ENCODE results near the gene RNASE11. TPM values are rescaled to one million over a fixed set of nuclear protein-coding genes. Genes with fewer than 3 reads are reported as not detected.
"Not testable (repeated sequence)": the region's sequence is repeated elsewhere in the genome, so short reads cannot be mapped to it uniquely, and the experiment has no call there.

The RNASE11 gene
- total RNA-seq, 1 donor from 2014 or later, result not detected

DNA sequence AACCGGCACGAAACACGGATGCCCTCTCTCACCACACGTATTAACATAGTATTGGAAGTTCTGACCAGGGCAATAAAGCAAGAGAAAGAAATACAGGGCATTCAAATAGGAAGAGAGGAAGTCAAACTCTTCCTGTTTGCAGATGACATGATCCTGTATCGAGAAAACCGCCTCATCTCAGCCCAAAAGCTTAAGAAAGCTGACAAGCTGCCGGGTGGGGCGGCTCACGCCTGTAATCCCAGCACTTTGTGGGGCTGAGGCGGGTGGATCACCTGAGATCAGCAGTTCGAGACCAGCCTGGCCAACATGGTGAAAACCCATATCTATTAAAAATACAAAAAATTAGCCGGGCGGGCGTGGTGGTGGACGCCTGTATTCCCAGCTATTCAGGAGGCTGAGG, 36.0 kb upstream of the RNASE11 start:
- Mint-ChIP-seq H3K9me3 (no peaks in the 10 kb centered on the region), H3K36me3 (ENCODE audit: low read depth) (peaks cover 10% of the 10 kb centered on the region), H3K4me1 (ENCODE audit: low read depth) (peaks cover 73% of the 10 kb centered on the region), H3K27ac (peak overlapping the region; percentile 10), H3K27me3 (ENCODE audit: insufficient read depth) (peaks cover 45% of the 10 kb centered on the region), H3K4me3 (peak overlapping the region; percentile 77)
- no peak for DNase-seq (ENCODE audit: low spot score)
- intact Hi-C loops (cut with micrococcal nuclease), result no loop called here

DNA sequence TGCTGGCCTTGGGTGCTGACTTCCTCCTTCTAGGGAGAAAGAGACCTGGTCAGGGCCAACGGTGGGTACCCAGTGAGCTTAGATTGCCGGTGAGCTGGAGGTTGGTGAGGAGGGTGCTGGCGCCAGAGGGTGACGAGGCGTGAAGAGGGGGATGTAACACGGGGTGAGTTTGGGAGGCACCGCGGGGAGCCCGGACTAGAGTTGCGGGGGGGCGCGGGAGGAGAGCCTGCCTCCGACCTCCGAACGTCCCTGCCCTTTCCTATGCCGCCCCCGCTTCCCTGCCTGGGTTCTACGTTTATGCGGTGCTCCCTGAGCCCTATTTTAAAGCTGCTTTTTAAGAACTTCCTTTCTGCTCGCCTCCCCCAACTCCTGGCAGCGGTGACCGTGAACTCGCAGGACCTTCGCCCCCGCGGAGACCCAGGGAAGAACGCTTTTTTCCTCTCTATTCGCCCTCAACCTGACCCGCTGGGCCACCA, 35.1 kb upstream of the RNASE11 start:
- intact Hi-C loops (cut with micrococcal nuclease), result no loop called here
- Mint-ChIP-seq H3K9me3 (no peaks in the 10 kb centered on the region), H3K27me3 (ENCODE audit: insufficient read depth) (peaks cover 37% of the 10 kb centered on the region), H3K4me3 (peak overlapping the region; percentile 44), H3K36me3 (ENCODE audit: low read depth) (peaks cover 7% of the 10 kb centered on the region), H3K27ac (peak overlapping the region; percentile 50), H3K4me1 (ENCODE audit: low read depth) (peaks cover 68% of the 10 kb centered on the region)
- DNase-seq (ENCODE audit: low spot score), result no peak

DNA sequence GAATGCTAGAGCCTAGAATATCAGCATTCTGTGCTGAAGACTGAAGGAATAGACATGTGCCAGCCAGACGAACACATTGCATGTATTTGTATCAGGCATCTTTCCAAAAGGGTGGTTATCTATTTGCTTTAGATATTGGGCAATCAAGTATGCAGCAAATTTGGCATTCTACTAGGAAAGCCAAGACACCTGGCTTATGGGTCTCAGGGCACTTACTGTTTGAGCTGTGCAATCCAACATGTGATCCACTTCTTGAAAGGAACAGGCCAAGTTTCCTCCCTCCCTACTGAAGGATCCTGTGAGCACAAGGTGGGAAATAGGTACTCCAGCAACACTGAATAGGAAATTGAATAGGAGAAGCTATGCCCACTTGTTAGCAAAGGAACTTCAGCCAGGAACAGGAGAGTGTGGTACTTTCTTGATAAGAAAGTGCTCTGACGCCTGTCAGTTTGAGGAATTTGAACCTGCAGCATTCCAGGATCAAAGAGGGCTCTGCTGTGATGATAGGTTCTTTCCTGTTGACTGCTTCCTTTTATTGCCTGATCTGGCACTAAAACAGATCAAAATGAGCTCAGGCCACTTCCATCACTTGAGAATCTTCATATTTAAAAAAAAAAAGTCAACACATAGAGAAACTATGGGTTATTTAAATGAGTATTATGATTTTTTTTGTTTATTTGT, 33.1 kb upstream of the RNASE11 start:
- intact Hi-C loops (cut with micrococcal nuclease), result no loop called here
- Mint-ChIP-seq H3K4me3 (no peak overlapping the region), H3K4me1 (ENCODE audit: low read depth) (peaks cover 56% of the 10 kb centered on the region), H3K27ac (no peak overlapping the region), H3K36me3 (ENCODE audit: low read depth) (peaks cover 7% of the 10 kb centered on the region), H3K9me3 (no peaks in the 10 kb centered on the region), H3K27me3 (ENCODE audit: insufficient read depth) (peaks cover 19% of the 10 kb centered on the region)
- no peak for DNase-seq (ENCODE audit: low spot score)

DNA sequence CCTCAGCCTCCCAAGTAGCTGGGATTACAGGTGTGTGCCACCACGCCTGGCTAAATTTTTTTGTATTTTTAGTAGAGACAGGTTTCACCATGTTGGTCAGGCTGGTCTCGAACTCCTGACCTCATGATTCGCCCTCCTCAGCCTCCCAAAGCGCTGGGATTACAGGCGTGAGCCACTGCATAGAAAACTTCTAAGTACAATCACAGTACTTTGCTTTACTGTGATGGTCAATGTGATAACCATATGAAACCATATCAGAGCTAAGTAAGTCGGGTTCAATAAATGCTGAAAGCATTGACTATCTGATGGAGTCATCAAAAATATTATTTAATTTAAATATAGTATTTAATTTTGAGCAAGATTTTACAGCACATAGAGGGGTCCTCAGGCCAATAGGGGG, 31.9 kb upstream of the RNASE11 start:
- H3K36me3 Mint-ChIP-seq (ENCODE audit: low read depth); H3K27me3 Mint-ChIP-seq (ENCODE audit: insufficient read depth); H3K4me3 Mint-ChIP-seq; H3K9me3 Mint-ChIP-seq; DNase-seq (ENCODE audit: low spot score); intact Hi-C loops (cut with micrococcal nuclease); H3K27ac Mint-ChIP-seq: not testable (repeated sequence)
- peaks cover 43% of the 10 kb centered on the region for H3K4me1 Mint-ChIP-seq (ENCODE audit: low read depth)

DNA sequence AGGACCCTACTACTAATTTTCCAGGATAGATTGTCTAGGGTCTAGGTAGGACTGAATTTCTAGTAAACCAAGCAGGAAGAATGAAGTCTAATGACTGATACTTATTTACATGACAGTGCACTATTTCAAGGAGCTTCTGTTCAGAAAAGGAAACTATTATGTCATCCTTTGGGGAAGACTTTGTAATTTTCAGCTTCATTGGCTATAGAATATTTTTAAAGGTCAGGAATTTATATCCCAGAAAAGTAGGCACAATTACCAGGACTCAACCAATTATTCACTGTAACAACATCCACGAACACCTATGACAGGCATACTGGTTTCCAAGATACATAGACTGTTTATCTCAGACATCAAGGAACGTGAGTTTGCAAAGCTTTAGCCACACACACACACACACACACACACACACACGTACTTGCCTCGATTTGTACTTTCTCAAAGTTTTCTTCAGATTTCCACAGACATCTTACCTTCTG, 30.5 kb upstream of the RNASE11 start:
- DNase-seq (ENCODE audit: low spot score), result no peak
- Mint-ChIP-seq H3K27ac (no peak overlapping the region), H3K27me3 (ENCODE audit: insufficient read depth) (peaks cover 2% of the 10 kb centered on the region), H3K36me3 (ENCODE audit: low read depth) (peaks cover 4% of the 10 kb centered on the region), H3K9me3 (no peaks in the 10 kb centered on the region), H3K4me1 (ENCODE audit: low read depth) (peaks cover 30% of the 10 kb centered on the region), H3K4me3 (no peak overlapping the region)
- intact Hi-C loops (cut with micrococcal nuclease), result no loop called here

DNA sequence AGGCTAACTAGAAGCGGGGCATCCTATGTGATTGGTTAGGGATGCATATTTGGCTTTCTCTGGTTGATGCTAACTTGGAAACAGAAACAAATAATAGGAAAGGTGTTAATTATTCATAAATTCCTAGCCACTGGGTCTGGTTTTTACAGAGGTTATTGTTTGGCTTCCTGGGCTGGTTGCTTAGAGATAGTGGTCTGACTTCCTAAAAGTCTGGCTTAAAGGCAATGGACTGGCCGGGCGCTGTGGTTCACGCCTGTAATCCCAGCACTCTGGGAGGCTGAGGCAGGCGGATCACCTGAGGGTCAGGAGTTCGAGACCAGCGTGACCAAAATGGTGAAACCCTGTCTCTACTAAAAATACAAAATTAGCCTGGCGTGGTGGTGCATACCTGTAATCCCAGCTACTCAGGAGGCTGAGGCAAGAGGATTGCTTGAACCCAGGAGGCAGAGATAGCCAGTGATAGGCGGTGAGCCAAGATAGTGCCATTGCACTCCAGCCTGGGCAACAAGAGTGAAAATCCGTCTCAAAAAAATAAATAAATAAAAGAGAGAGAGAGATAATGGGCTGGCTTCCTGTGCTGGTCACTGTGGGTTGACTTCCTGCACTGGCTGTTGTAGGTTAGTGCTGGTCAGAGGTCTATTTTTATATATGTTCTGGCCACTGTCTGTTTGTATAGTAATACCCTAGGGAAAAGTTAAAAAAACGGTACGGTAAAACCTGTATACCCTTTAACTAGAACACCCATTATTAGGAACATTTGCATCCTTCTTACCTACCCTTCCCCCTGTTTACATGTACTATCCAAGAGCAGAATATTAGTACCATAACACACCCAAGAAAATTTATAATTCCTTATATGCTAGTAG, 29.6 kb upstream of the RNASE11 start:
- H3K36me3 Mint-ChIP-seq (ENCODE audit: low read depth), result peaks cover 4% of the 10 kb centered on the region
- intact Hi-C loops (cut with micrococcal nuclease), result no loop called here
- DNase-seq (ENCODE audit: low spot score), result no peak
- no peak overlapping the region for H3K27ac Mint-ChIP-seq
- peaks cover 20% of the 10 kb centered on the region for H3K4me1 Mint-ChIP-seq (ENCODE audit: low read depth)
- H3K4me3 Mint-ChIP-seq, result no peak overlapping the region
- no peaks in the 10 kb centered on the region for H3K9me3 Mint-ChIP-seq
- H3K27me3 Mint-ChIP-seq (ENCODE audit: insufficient read depth), result peaks cover 2% of the 10 kb centered on the region

DNA sequence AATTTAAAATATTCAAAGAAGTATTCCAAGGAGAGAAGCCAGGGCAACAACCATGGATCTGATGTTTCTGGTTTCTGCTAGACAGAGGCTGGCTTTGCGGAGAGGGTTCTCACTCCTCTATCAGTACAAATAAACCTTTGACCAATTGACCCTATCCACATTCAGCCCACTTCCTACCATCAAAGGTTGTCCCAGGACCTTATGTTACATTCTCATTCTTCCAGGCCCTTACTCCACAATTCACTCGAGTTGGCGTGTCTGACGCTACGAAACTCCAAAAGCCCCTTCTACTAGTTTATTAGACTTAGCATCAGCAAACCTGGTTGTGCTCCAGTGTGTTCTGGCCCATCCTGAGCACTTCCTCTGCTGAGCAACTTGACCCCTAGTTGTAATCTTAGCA, 28.2 kb upstream of the RNASE11 start:
- H3K27ac Mint-ChIP-seq, result no peak overlapping the region

DNA sequence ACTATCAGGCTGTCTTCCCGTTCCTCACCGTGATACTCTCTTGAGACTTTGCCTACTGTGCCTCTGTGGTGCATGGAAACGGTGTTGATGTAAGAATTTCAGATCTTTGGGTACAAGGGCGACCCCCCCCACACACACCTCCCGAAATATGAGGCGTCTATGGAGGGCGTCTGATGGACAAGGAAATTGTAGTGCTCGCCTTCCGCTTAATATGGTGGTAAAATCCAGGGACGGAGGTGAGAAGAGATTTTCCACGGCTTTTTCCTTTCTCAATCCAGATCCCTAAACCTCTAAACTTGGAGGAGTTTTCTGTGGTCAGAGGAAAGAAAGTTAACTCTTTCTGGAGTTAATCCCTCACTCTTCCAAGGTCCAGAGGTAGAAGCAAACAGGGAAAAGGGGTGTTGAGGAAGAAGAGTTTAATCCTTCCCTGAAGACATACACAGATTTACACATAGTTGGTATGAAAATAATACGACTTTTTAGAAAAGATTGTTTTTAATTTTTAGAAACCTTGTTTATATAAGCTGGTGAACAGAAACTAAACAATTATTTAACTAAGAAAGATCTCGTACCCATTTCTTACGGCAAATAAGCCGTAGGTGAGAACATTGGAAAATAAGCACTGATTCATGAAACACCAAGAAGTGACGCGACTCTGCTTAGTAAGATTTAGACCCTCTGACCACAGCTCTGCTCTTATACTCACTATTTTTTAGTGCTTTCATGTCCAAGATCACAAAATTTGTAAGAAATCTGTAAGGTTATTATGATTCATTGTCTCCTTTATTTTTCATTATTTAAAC, 26.4 kb upstream of the RNASE11 start:
- no peaks in the 10 kb centered on the region for H3K9me3 Mint-ChIP-seq
- H3K27me3 Mint-ChIP-seq (ENCODE audit: insufficient read depth), result peaks cover 2% of the 10 kb centered on the region
- peak overlapping the region; percentile 7 for H3K27ac Mint-ChIP-seq
- H3K4me3 Mint-ChIP-seq, result no peak overlapping the region
- intact Hi-C loops (cut with micrococcal nuclease), result loop anchor here (5.0 kb wide), 3 partner anchors 168 to 378 kb away; partner anchors contain the start of gene RNASE6
- no peak for DNase-seq (ENCODE audit: low spot score)
- peaks cover 11% of the 10 kb centered on the region for H3K4me1 Mint-ChIP-seq (ENCODE audit: low read depth)
- H3K36me3 Mint-ChIP-seq (ENCODE audit: low read depth), result no peaks in the 10 kb centered on the region

More for the DNA sequence above, 28.2 kb upstream of the RNASE11 start:
- Mint-ChIP-seq H3K4me1 (ENCODE audit: low read depth) (peaks cover 11% of the 10 kb centered on the region), H3K9me3 (no peaks in the 10 kb centered on the region), H3K27me3 (ENCODE audit: insufficient read depth) (peaks cover 2% of the 10 kb centered on the region), H3K4me3 (no peak overlapping the region), H3K36me3 (ENCODE audit: low read depth) (no peaks in the 10 kb centered on the region)
- intact Hi-C loops (cut with micrococcal nuclease), result no loop called here
- DNase-seq (ENCODE audit: low spot score), result no peak

DNA sequence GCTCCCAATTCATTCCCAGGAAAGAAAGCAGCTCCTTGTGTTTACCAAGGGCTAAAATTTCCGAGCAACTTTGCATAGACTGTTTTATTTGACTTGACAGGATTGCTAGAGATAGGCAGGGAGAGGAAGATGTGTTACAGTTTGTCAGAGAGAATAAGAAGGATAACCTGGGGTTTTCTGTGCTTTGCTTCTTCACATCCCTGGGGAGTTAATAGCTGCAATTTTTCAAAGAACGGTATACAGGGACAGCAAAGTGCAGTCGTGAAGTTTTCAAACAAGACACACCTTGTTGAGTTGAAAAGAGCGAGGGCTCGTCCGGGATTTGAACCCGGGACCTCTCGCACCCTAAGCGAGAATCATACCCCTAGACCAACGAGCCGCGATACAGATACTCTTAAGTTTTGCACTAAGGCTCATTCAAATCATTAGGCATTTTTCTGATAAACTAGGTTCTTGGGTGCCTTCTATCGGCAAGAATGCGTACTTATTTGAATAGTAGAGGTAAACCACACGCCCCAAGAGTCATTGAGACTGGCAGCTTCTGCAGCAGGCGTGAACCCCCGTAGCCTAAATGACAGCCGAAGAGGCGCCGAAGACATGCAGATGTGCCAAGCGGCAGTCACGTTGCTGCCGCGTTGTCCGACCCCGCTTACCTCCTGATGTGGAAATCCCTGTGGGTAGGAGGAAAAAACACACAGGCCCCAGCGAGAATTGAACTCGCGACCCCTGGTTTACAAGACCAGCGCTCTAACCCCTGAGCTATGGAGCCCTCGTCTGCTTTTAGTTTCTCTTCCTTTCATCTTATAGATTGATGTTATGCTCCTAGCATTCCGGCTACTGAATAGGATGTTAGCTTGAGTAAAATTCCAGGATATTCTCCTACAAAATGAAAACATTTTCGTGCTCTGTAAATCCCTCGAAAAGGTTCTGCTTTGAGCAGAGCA, 25.6 kb upstream of the RNASE11 start:
- H3K4me3 Mint-ChIP-seq, result no peak overlapping the region
- intact Hi-C loops (cut with micrococcal nuclease), result loop anchor here (1.0 to 5.0 kb wide), 13 partner anchors 12 to 379 kb away; partner anchors contain the start of genes APEX1, OSGEP, PARP2 and PNP
- no peak overlapping the region for H3K27ac Mint-ChIP-seq
- no peaks in the 10 kb centered on the region for H3K36me3 Mint-ChIP-seq (ENCODE audit: low read depth)
- H3K9me3 Mint-ChIP-seq, result no peaks in the 10 kb centered on the region
- peak; percentile 77 for DNase-seq (ENCODE audit: low spot score)
- H3K27me3 Mint-ChIP-seq (ENCODE audit: insufficient read depth), result peaks cover 2% of the 10 kb centered on the region
- peaks cover 11% of the 10 kb centered on the region for H3K4me1 Mint-ChIP-seq (ENCODE audit: low read depth)

DNA sequence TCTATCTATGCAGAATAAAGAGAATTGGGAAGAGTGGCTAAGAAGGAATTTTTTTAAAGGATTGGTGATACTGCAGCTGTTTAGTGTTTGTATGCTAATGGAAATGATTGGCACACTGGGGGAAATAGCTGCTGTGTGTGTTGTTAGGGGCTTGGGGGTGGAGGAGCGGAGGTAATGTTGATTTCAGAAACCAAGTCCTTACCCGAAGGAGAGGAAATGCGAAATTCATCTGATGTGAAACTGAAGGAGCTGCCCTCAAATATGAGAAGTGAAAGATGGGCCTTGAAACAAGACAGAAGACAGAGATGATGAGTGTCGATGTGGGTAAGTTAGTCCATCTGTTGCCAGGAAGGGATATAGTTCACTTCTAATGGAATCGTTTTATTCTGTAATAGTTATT, 24.6 kb upstream of the RNASE11 start:
- H3K4me1 Mint-ChIP-seq (ENCODE audit: low read depth), result peaks cover 2% of the 10 kb centered on the region
- no peaks in the 10 kb centered on the region for H3K27me3 Mint-ChIP-seq (ENCODE audit: insufficient read depth)
- H3K27ac Mint-ChIP-seq, result no peak overlapping the region
- H3K36me3 Mint-ChIP-seq (ENCODE audit: low read depth), result no peaks in the 10 kb centered on the region
- intact Hi-C loops (cut with micrococcal nuclease), result loop anchor here (2.0 to 5.0 kb wide), 4 partner anchors 158 to 380 kb away; partner anchors contain the start of genes APEX1, OSGEP and RNASE6
- H3K9me3 Mint-ChIP-seq, result no peaks in the 10 kb centered on the region
- no peak overlapping the region for H3K4me3 Mint-ChIP-seq
- DNase-seq (ENCODE audit: low spot score), result no peak

DNA sequence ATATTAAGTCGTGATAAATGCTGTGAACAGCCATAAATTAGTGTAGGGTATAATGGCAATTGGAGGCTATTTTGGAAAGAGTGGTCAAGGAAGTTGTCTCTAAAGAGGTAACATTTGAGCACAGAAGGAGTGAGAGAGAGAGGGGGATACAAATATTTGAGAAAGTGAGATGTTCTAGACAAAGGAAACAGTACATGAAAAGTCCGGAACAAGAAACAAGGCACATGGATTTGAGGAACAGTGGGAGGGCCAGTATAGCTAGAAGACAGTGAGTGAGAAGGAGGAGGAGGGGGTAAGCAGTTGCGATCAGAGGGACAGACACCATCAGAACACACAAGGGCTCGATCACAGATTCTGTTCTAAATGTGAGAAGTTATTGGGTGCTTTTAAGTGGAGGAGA, 23.5 kb upstream of the RNASE11 start:
- Mint-ChIP-seq H3K27me3 (ENCODE audit: insufficient read depth) (no peaks in the 10 kb centered on the region), H3K27ac (no peak overlapping the region), H3K4me3 (no peak overlapping the region), H3K4me1 (ENCODE audit: low read depth) (no peaks in the 10 kb centered on the region), H3K36me3 (ENCODE audit: low read depth) (no peaks in the 10 kb centered on the region), H3K9me3 (no peaks in the 10 kb centered on the region)
- no peak for DNase-seq (ENCODE audit: low spot score)
- intact Hi-C loops (cut with micrococcal nuclease), result loop anchor here (5.0 kb wide), 3 partner anchors 171 to 381 kb away; partner anchors contain the start of gene RNASE6

Measured in activated T-helper 1 cell treated with anti-CD3 and anti-CD28 coated beads, Interleukin-12 subunit alpha, Interleukin-12 subunit beta, Interleukin-2, Interleukin-4 antibody, amounts not matched to agents 30 ng/mL and 10 ng/mL and 1 ng/mL, durations not matched to agents 14 hours and 24 hours and 36 hours (primary cell).